ENCODE measurements around the gene MBNL3.
A peak's percentile ranks its signal among the peaks of the same experiment; 100 is the strongest.

Gene MBNL3

DNA sequence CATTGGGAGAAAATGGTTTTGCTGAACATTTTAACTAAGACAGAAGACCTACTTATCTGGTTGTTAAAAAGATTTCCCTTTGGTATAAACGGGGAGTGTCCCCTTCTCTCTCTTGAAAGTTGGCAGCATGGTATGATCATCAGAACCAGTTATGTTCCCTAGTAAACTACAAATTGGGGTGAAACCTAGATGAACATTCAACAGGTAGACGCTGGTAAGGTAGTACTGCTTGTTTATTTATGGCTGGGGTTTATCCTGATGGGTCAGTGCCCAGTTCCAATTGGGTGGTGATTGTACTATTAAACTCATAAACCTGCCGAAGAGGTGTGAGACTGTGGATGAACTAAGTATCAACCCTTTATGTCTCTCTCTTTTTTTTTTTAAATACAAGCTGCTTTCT is 100.5 kb downstream of the MBNL3 start:
- TF ChIP-seq, protein P1, sequence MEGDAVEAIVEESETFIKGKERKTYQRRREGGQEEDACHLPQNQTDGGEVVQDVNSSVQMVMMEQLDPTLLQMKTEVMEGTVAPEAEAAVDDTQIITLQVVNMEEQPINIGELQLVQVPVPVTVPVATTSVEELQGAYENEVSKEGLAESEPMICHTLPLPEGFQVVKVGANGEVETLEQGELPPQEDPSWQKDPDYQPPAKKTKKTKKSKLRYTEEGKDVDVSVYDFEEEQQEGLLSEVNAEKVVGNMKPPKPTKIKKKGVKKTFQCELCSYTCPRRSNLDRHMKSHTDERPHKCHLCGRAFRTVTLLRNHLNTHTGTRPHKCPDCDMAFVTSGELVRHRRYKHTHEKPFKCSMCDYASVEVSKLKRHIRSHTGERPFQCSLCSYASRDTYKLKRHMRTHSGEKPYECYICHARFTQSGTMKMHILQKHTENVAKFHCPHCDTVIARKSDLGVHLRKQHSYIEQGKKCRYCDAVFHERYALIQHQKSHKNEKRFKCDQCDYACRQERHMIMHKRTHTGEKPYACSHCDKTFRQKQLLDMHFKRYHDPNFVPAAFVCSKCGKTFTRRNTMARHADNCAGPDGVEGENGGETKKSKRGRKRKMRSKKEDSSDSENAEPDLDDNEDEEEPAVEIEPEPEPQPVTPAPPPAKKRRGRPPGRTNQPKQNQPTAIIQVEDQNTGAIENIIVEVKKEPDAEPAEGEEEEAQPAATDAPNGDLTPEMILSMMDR (IDR thresholded peaks at IDR 0.05; ENCODE audit: low read depth, low read length) = no peak
- no peak for DNase-seq (ENCODE audit: extremely low read depth, low read depth)

DNA sequence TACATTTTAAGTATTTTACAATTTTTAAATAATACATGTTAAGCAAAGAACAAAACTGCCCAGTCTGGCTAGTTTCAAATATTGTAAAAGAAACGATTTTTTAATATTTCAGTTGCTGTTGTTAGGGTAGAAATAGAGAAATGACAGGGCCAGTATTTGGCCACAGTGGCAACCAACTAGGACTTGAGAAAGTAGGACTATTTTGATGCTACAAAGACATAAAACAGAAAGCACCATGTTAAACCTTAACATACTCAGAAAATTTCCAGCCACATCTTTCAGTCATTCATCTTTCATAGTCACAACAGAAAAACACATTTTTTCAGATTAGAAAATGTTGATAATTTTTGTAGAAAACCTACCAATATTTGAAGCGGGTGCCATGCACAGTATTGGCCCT is 104.5 kb downstream of the MBNL3 start:
- no peak for DNase-seq (ENCODE audit: extremely low read depth, low read depth)
- TF ChIP-seq, protein P1 (IDR thresholded peaks at IDR 0.05; ENCODE audit: low read depth, low read length) = no peak

DNA sequence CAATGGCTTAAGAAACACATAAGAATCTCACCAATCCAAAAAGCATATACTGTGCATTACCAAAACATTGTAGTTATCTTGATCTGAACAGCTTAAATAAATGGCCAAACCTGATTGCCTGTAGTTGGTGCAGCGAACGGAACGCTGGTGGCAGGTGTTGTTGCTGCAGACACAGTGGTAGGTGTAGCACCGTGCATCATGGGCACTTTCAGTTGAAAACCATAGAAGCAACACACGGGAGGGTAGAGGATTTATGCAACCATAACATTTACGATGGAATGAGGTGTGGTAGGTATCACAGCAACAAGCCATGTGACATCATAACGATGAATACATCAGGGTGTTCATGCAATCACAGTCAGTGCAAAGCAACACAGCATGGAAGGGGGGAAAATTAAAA is 106.8 kb downstream of the MBNL3 start:
- TF ChIP-seq, protein P1 (IDR thresholded peaks at IDR 0.05; ENCODE audit: low read depth, low read length) = no peak

DNA sequence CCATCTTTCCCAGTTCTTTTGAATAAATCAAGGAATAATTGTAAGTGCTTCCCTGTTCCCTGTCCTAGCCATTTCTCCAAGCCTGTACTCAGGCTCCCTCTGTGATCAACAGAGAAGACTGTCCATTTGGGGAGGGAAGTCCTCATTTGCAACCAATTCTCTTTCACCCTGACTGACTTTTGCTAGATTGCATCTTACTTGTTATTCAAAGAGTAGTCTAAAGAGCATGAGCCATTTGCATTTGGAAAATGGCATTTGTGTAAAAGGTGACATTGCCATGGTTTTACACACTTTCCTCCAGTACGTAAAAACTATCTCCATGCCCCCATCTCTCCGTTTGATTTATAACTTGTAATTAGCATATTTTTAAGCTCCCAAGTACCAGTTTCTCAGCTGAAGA is 110.6 kb downstream of the MBNL3 start:
- TF ChIP-seq, protein P1 (IDR thresholded peaks at IDR 0.05; ENCODE audit: low read depth, low read length) = no peak
- no peak for DNase-seq (ENCODE audit: extremely low read depth, low read depth)

More for the DNA sequence above, 106.8 kb downstream of the MBNL3 start:
- DNase-seq (ENCODE audit: extremely low read depth, low read depth) = no peak

DNA sequence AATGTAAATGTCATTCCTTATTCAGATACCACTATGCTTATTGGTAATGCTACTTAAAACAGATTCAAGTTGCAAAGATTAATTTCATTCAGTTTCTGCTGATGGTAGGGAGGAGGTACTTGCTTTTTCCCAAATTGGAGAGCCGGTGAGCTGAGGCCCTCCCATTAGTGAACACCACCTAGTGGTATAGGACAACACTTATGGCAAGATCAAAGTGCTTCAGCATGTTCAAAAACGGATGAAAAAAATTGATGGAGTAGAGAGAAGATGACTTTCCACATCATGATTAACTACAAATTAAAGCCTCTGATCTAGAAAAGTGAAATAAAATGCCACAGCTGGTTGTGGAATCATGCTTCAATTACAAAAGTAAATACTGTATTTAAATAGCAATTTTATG is 112.9 kb downstream of the MBNL3 start:
- TF ChIP-seq, protein P1 (IDR thresholded peaks at IDR 0.05; ENCODE audit: low read depth, low read length) = peak; percentile 10
- no peak for DNase-seq (ENCODE audit: extremely low read depth, low read depth)

DNA sequence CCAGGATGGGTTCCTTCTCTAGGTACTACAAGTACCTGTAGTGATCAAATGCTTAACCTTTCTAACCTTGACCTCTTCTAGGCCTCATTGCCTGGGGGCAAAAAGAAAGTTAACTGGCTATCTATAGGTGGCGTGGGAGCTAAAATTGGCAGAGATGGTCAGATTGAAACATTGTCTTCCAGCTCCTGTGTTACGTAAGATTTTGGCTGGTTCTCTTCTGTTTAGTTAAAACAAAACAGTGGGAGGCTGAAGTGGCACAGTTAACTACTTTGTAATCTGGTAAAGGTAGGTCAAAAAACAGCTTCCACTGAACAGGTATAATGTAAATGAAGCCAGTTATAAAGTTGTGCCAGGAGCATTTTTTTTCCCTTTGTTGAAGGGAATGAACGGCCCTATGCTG is 115.2 kb downstream of the MBNL3 start:
- TF ChIP-seq, protein P1 (IDR thresholded peaks at IDR 0.05; ENCODE audit: low read depth, low read length) = no peak
- DNase-seq (ENCODE audit: extremely low read depth, low read depth) = no peak

DNA sequence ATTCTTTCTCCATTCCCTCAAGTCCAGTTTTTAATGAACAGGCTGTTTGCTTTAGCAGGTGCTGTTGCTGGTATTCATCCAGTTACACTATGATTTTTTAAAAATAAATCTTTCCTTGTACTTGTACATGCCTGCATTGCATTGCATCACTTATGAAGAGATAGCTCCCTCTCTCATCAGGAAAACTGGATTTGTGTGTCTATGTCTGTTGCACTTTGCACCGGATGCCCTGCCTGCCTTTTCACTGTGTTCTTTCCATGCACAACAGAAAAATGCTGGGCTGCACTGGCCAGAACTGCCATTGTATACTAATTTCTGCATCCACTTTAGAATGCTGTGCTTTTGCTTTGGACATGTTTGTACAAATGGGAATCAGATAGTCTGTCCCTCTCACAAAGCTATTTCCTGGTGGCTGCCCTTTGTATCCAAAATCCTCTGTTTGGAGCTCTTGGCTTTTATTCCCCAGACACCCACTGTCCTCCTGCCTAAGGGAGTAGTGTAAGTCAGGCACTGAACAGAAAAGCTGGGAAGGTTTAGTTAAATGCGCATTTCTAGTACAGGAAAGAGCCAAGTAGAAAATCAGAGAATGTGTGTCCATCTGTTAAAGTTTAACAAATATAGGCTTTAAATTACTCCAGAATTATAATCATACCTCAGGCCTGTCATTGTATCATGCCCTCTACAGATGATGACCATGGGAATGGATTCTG is 119.1 kb downstream of the MBNL3 start:
- TF ChIP-seq, protein P1 (IDR thresholded peaks at IDR 0.05; ENCODE audit: low read depth, low read length) = no peak
- DNase-seq (ENCODE audit: extremely low read depth, low read depth) = no peak

Data from AG09319 (cell line).